Measurements from ENCODE around the gene FBLN1.

Gene FBLN1

GRCh38 chr22:45576273-45576625, 73.6 kb downstream of the FBLN1 start:
- Mint-ChIP-seq H3K36me3 (ENCODE audit: low read depth) (peaks cover 5% of the 10 kb centered on the region), H3K4me3 (no peak overlapping the region), H3K4me1 (peaks cover 9% of the 10 kb centered on the region)

DNA sequence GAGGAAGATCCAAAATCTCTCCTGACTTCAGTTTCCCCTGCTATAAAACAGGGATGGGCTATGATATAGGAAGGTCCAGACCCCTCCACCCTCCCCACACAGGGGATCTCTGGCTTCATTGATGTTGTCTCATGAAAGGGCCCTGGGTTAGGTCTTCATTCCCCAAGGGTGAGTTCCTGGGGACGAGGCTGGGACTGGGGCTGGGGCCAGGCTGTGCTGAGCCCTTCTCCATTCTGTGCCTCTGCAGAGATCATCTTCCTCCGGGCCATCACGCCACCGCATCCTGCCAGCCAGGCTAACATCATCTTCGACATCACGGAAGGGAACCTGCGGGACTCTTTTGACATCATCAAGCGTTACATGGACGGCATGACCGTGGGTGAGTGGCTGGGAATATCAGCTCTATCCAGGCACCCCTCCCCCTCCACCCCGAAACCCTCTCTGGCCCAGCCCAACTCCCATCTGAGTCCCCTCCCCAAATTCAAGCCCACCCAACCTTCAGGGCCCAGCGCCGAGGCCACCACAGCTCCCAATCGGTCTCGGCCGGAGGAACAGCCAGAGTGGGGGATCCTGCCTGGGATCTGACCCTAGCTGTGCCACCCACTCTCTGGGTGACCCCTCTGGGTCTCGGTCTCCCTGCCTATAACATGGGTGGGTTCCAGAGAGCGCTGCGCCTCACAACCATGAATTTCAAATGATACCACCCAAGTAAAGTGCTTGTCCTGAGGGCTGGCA, 74.2 kb downstream of the FBLN1 start:
- Mint-ChIP-seq H3K36me3 (ENCODE audit: low read depth) (no peaks in the 10 kb centered on the region), H3K27me3 (ENCODE audit: low read depth, poor library complexity) (peaks cover 5% of the 10 kb centered on the region), H3K27ac (no peak overlapping the region), H3K9me3 (no peaks in the 10 kb centered on the region), H3K4me1 (peaks cover 9% of the 10 kb centered on the region), H3K4me3 (no peak overlapping the region)
- TF ChIP-seq CTCF (IDR thresholded peaks at IDR 0.05): no peak
- DNase-seq: no peak

More at GRCh38 chr22:45576273-45576625, 73.6 kb downstream of the FBLN1 start:
- DNase-seq: no peak
- no peak overlapping the region for H3K27ac Mint-ChIP-seq
- H3K27me3 Mint-ChIP-seq (ENCODE audit: low read depth, poor library complexity): peaks cover 5% of the 10 kb centered on the region
- peaks cover 6% of the 10 kb centered on the region for H3K9me3 Mint-ChIP-seq
- TF ChIP-seq CTCF (IDR thresholded peaks at IDR 0.05): no peak

- no peaks in the 10 kb centered on the region for H3K36me3 Mint-ChIP-seq (ENCODE audit: low read depth)
- DNase-seq: peak; percentile 95
- peaks cover 5% of the 10 kb centered on the region for H3K27me3 Mint-ChIP-seq (ENCODE audit: low read depth, poor library complexity)
- no peaks in the 10 kb centered on the region for H3K9me3 Mint-ChIP-seq
- peak; percentile 97 for TF ChIP-seq CTCF (IDR thresholded peaks at IDR 0.05)
- H3K4me1 Mint-ChIP-seq: peaks cover 9% of the 10 kb centered on the region
- no peak overlapping the region for H3K27ac Mint-ChIP-seq
- H3K4me3 Mint-ChIP-seq: no peak overlapping the region
Measured at GRCh38 chr22:45577746-45578523, 75.3 kb downstream of the FBLN1 start.

GRCh38 chr22:45578524-45579147, 76.0 kb downstream of the FBLN1 start:
- no peaks in the 10 kb centered on the region for H3K9me3 Mint-ChIP-seq
- peaks cover 9% of the 10 kb centered on the region for H3K4me1 Mint-ChIP-seq
- no peak for DNase-seq
- H3K27ac Mint-ChIP-seq: no peak overlapping the region
- no peak for TF ChIP-seq CTCF (IDR thresholded peaks at IDR 0.05)
- no peaks in the 10 kb centered on the region for H3K36me3 Mint-ChIP-seq (ENCODE audit: low read depth)
- H3K27me3 Mint-ChIP-seq (ENCODE audit: low read depth, poor library complexity): peaks cover 5% of the 10 kb centered on the region
- no peak overlapping the region for H3K4me3 Mint-ChIP-seq

GRCh38 chr22:45579306-45579705, 76.6 kb downstream of the FBLN1 start:
- Mint-ChIP-seq H3K27me3 (ENCODE audit: low read depth, poor library complexity) (peaks cover 4% of the 10 kb centered on the region), H3K4me1 (peaks cover 5% of the 10 kb centered on the region), H3K36me3 (ENCODE audit: low read depth) (no peaks in the 10 kb centered on the region), H3K9me3 (no peaks in the 10 kb centered on the region), H3K4me3 (no peak overlapping the region), H3K27ac (no peak overlapping the region)
- no peak for TF ChIP-seq CTCF (IDR thresholded peaks at IDR 0.05)
- DNase-seq: no peak
